Measurements from ENCODE around the gene ZSCAN5A.
"Not testable (repeated sequence)": the region's sequence is repeated elsewhere in the genome, so short reads cannot be mapped to it uniquely, and the experiment has no call there.

Gene ZSCAN5A

GRCh38 chr19:56258272-56258671 is 56.4 kb downstream of the ZSCAN5A start:
- Histone ChIP-seq H3K27me3 (replicated peaks; ENCODE audit: control insufficient read depth, insufficient read depth, low read length, poor library complexity, severe bottlenecking) (no peaks in the 10 kb centered on the region), H3K4me3 (ENCODE audit: insufficient read depth, low read depth, low read length, poor library complexity, severe bottlenecking) (no peak overlapping the region), H3K36me3 (ENCODE audit: control insufficient read depth, insufficient read depth, low read length) (no peaks in the 10 kb centered on the region), H3K4me1 (ENCODE audit: control insufficient read depth, insufficient read depth, low read length, poor library complexity, severe bottlenecking) (no peaks in the 10 kb centered on the region), H3K9me3 (ENCODE audit: control insufficient read depth, low read length) (no peaks in the 10 kb centered on the region), H3K27ac (ENCODE audit: insufficient read depth, low read length, poor library complexity, severe bottlenecking) (no peak overlapping the region)
- no peak for DNase-seq

DNA sequence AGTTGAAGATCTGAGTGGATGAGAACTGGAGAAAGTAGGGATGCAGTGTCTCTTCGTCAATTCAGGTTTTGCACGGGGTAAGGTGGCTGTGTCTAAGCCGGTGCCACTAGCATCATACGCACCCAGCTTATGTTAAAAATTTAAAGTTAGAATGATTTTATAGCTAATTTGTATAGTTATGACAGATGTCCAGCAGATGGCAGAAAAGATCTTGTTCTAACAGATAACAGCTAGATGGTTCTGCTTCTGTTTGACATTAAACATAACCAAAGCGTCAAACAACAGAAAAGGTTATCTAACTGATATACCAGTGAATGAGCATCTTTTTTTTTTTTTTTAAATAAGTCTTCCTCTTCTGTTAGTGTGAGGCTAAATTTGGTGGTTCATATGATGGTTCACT is 60.9 kb downstream of the ZSCAN5A start:
- Histone ChIP-seq H3K27ac (ENCODE audit: insufficient read depth, low read length, poor library complexity, severe bottlenecking) (no peak overlapping the region), H3K4me3 (ENCODE audit: insufficient read depth, low read depth, low read length, poor library complexity, severe bottlenecking) (no peak overlapping the region)
- no peak for DNase-seq

DNA sequence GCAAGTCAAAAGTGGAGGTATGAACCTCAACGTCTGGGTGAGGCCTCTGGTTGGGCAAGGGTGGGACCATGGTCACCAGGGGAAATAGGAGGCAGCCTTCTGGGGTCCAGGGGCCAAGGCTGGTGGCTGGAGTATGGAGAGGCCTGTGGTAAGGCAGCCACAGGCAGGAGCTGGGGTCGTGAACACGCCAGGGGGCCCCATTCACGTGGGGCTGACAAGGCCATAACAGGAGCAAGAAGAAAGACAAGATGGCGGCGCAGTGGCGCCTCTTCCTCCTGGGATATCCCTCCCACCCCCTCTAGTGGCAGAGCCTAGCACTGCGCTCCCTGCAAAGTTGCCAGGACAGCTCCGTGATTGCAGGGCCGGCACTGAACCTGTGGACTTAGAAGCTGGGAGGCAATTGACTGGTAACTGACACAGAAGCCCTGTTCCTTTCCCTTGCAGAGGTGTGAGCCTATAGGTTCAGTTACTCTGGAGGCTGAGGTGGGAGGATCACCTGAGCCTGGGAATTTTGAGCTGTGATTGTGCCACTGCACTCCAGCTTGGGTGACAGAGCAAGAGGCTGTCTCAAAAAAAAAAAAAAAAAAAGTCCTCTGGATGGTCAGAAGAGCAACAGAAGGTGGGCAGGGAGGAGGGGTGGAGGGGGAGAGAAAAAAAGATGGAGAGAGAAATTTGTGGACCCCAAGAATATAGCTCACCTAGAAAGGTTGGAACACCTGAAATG is 61.8 kb downstream of the ZSCAN5A start:
- H3K9me3 ChIP-seq (ENCODE audit: control insufficient read depth, low read length): no peaks in the 10 kb centered on the region
- no peak overlapping the region for H3K4me3 ChIP-seq (ENCODE audit: insufficient read depth, low read depth, low read length, poor library complexity, severe bottlenecking)
- DNase-seq: peak; percentile 18 to 41 (median 34)
- H3K27me3 ChIP-seq (replicated peaks; ENCODE audit: control insufficient read depth, insufficient read depth, low read length, poor library complexity, severe bottlenecking): no peaks in the 10 kb centered on the region
- H3K4me1 ChIP-seq (ENCODE audit: control insufficient read depth, insufficient read depth, low read length, poor library complexity, severe bottlenecking): no peaks in the 10 kb centered on the region
- no peak overlapping the region for H3K27ac ChIP-seq (ENCODE audit: insufficient read depth, low read length, poor library complexity, severe bottlenecking)
- H3K36me3 ChIP-seq (ENCODE audit: control insufficient read depth, insufficient read depth, low read length): no peaks in the 10 kb centered on the region

More for the DNA sequence above, 60.9 kb downstream of the ZSCAN5A start:
- no peaks in the 10 kb centered on the region for H3K4me1 ChIP-seq (ENCODE audit: control insufficient read depth, insufficient read depth, low read length, poor library complexity, severe bottlenecking)
- H3K9me3 ChIP-seq (ENCODE audit: control insufficient read depth, low read length): no peaks in the 10 kb centered on the region
- no peaks in the 10 kb centered on the region for H3K36me3 ChIP-seq (ENCODE audit: control insufficient read depth, insufficient read depth, low read length)
- no peaks in the 10 kb centered on the region for H3K27me3 ChIP-seq (replicated peaks; ENCODE audit: control insufficient read depth, insufficient read depth, low read length, poor library complexity, severe bottlenecking)

DNA sequence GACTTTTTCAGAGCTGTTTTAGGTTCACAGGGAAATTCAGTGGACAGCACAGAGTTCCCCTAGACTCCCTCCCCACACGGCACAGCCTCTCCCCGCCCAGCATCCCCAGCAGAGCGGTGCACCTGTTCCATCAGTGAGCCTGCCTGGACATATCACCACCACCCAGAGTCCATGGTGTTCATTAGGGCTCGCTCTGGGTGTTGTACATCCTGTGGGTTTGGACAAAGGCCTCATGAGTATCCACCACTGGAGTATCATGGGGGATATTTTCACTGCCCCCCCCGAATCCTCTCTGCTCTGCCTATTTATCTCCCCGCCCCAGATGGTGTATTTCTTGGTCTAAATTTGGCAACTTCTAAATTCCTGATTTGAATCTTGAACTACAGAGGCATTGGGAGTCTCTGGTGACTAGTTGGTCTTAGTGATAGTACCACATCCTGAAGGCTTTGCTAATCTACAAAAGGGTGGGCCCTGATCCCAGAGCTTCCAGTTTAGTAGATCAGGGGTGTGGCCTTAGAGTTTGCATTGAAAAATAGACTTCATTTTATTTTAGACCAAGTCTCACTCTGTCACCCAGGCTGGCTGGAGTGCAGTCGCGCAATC is 65.8 kb downstream of the ZSCAN5A start:
- H3K36me3 ChIP-seq (ENCODE audit: control insufficient read depth, insufficient read depth, low read length); H3K27ac ChIP-seq (ENCODE audit: insufficient read depth, low read length, poor library complexity, severe bottlenecking); DNase-seq; H3K4me1 ChIP-seq (ENCODE audit: control insufficient read depth, insufficient read depth, low read length, poor library complexity, severe bottlenecking); H3K4me3 ChIP-seq (ENCODE audit: insufficient read depth, low read depth, low read length, poor library complexity, severe bottlenecking); H3K9me3 ChIP-seq (ENCODE audit: control insufficient read depth, low read length); H3K27me3 ChIP-seq (replicated peaks; ENCODE audit: control insufficient read depth, insufficient read depth, low read length, poor library complexity, severe bottlenecking): not testable (repeated sequence)

DNA sequence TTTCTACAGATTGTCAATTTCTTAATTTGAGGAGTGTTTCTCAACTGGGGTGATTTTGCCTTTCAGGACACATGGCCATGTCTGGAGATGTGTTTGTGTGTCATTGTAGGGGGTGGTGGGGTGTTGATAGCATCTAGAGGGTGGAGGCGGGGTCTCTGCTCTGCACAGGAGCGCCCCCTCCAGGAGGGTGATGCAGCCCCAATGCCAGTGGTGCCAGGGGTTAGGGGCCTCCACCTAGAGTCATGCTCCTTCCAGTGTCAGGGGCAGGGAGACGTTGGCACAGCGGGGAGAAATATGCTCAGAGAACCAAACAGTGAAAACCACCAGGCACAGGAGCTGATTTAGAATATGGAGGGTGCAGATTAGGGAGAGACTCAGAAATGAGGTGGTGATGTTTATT is 68.9 kb downstream of the ZSCAN5A start:
- DNase-seq; H3K27ac ChIP-seq (ENCODE audit: insufficient read depth, low read length, poor library complexity, severe bottlenecking); H3K36me3 ChIP-seq (ENCODE audit: control insufficient read depth, insufficient read depth, low read length); H3K4me1 ChIP-seq (ENCODE audit: control insufficient read depth, insufficient read depth, low read length, poor library complexity, severe bottlenecking); H3K4me3 ChIP-seq (ENCODE audit: insufficient read depth, low read depth, low read length, poor library complexity, severe bottlenecking); H3K9me3 ChIP-seq (ENCODE audit: control insufficient read depth, low read length); H3K27me3 ChIP-seq (replicated peaks; ENCODE audit: control insufficient read depth, insufficient read depth, low read length, poor library complexity, severe bottlenecking): not testable (repeated sequence)

DNA sequence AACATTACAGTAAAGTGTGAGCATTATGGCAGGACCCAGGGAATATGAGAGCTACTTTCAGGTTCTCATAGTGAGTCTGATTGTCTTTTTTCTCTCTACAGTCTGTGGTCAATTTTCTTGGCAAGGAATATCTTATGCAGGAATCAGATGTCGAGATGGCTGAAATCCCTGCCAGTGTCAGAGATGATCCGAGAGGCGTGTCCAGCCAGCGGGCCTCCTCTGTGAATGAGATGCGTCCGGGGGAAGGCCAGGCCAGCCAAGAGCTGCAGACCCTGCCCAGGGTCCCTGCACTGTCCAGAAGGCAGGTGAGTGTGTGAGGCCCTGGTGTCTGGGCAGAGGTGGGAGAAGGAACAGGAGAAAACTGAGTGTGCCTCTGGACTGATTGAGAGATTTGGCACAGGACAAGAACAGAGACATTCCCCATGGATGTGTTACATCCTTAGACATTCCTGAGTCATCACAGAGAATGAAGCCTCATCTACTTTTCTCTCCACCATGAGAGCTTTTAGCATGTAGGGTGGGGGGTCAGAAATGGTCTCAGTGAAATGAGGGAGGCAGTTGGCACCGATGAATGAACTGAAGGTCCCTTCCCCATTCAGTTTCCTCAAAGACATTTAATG is 69.4 kb downstream of the ZSCAN5A start:
- Histone ChIP-seq H3K36me3 (ENCODE audit: control insufficient read depth, insufficient read depth, low read length) (no peaks in the 10 kb centered on the region), H3K4me3 (ENCODE audit: insufficient read depth, low read depth, low read length, poor library complexity, severe bottlenecking) (no peak overlapping the region), H3K9me3 (ENCODE audit: control insufficient read depth, low read length) (no peaks in the 10 kb centered on the region), H3K27ac (ENCODE audit: insufficient read depth, low read length, poor library complexity, severe bottlenecking) (no peak overlapping the region), H3K4me1 (ENCODE audit: control insufficient read depth, insufficient read depth, low read length, poor library complexity, severe bottlenecking) (no peaks in the 10 kb centered on the region), H3K27me3 (replicated peaks; ENCODE audit: control insufficient read depth, insufficient read depth, low read length, poor library complexity, severe bottlenecking) (no peaks in the 10 kb centered on the region)
- DNase-seq: no peak

DNA sequence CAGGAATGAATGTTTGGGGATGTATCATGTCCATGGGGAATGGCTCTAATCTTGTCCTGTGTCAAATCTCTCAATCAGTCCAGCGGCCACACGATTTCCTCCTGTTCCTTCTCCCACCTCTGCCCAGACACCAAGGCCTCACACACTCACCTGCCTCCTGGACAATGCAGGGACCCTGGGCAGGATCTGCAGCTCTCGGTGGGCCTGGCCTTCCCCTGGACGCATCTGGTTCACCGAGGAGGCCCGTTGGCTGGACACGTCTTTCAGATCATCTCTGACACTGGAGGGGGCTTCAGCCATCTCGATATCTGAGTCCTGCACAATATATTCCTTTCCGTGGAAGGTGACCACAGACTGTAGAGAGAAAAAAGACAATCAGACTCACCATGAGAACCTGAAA is 91.2 kb downstream of the ZSCAN5A start:
- H3K27ac ChIP-seq (ENCODE audit: insufficient read depth, low read length, poor library complexity, severe bottlenecking): no peak overlapping the region
- H3K36me3 ChIP-seq (ENCODE audit: control insufficient read depth, insufficient read depth, low read length): no peaks in the 10 kb centered on the region
- DNase-seq: no peak
- no peaks in the 10 kb centered on the region for H3K4me1 ChIP-seq (ENCODE audit: control insufficient read depth, insufficient read depth, low read length, poor library complexity, severe bottlenecking)
- H3K4me3 ChIP-seq (ENCODE audit: insufficient read depth, low read depth, low read length, poor library complexity, severe bottlenecking): no peak overlapping the region
- no peaks in the 10 kb centered on the region for H3K9me3 ChIP-seq (ENCODE audit: control insufficient read depth, low read length)
- H3K27me3 ChIP-seq (replicated peaks; ENCODE audit: control insufficient read depth, insufficient read depth, low read length, poor library complexity, severe bottlenecking): no peaks in the 10 kb centered on the region

DNA sequence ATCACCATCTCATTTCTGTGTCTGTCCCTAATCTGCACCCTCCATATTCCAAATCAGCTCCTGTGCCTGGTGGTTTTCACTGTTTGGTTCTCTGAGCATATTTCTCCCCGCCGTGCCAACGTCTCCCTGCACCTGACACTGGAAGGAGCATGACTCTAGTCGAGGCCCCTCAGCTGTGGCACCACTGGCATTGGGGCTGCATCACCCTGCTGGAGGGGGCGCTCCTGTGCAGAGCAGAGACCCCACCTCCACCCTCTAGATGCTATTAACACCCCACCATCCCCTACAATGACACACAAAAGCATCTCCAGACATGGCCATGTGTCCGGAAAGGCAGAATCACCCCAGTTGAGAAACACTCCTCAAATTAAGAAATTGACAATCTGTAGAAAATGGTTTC is 91.7 kb downstream of the ZSCAN5A start:
- DNase-seq: no peak
- Histone ChIP-seq H3K4me1 (ENCODE audit: control insufficient read depth, insufficient read depth, low read length, poor library complexity, severe bottlenecking) (no peaks in the 10 kb centered on the region), H3K36me3 (ENCODE audit: control insufficient read depth, insufficient read depth, low read length) (no peaks in the 10 kb centered on the region), H3K4me3 (ENCODE audit: insufficient read depth, low read depth, low read length, poor library complexity, severe bottlenecking) (no peak overlapping the region), H3K9me3 (ENCODE audit: control insufficient read depth, low read length) (no peaks in the 10 kb centered on the region), H3K27me3 (replicated peaks; ENCODE audit: control insufficient read depth, insufficient read depth, low read length, poor library complexity, severe bottlenecking) (no peaks in the 10 kb centered on the region), H3K27ac (ENCODE audit: insufficient read depth, low read length, poor library complexity, severe bottlenecking) (no peak overlapping the region)

- H3K27ac ChIP-seq (ENCODE audit: insufficient read depth, low read length, poor library complexity, severe bottlenecking): no peak overlapping the region
- no peaks in the 10 kb centered on the region for H3K9me3 ChIP-seq (ENCODE audit: control insufficient read depth, low read length)
- no peaks in the 10 kb centered on the region for H3K27me3 ChIP-seq (replicated peaks; ENCODE audit: control insufficient read depth, insufficient read depth, low read length, poor library complexity, severe bottlenecking)
- H3K4me1 ChIP-seq (ENCODE audit: control insufficient read depth, insufficient read depth, low read length, poor library complexity, severe bottlenecking): no peaks in the 10 kb centered on the region
- no peak overlapping the region for H3K4me3 ChIP-seq (ENCODE audit: insufficient read depth, low read depth, low read length, poor library complexity, severe bottlenecking)
- no peak for DNase-seq
- H3K36me3 ChIP-seq (ENCODE audit: control insufficient read depth, insufficient read depth, low read length): no peaks in the 10 kb centered on the region
These were observed 92.8 kb downstream of the ZSCAN5A start for GRCh38 chr19:56221851-56222250.

DNA sequence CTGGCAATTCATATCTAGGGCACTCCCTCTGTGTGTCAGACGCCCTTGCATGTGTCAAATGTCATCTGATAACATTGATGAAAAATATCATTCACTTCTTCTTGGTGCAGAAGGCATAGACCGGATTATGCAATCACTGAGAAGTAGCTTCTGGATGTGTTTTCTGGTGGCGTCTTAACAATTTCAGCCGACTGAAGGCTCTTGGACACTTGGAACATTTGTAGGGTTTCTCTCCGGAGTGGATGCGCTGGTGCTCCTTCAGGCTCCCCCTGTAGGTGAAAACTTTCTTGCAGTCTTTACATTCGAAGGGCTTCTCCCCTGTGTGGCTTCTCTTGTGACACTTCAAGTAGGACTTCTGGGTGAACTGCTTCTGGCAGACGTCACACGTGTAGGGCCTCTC is 93.2 kb downstream of the ZSCAN5A start:
- not testable (repeated sequence) for DNase-seq; H3K4me1 ChIP-seq (ENCODE audit: control insufficient read depth, insufficient read depth, low read length, poor library complexity, severe bottlenecking); H3K9me3 ChIP-seq (ENCODE audit: control insufficient read depth, low read length); H3K27me3 ChIP-seq (replicated peaks; ENCODE audit: control insufficient read depth, insufficient read depth, low read length, poor library complexity, severe bottlenecking); H3K27ac ChIP-seq (ENCODE audit: insufficient read depth, low read length, poor library complexity, severe bottlenecking); H3K4me3 ChIP-seq (ENCODE audit: insufficient read depth, low read depth, low read length, poor library complexity, severe bottlenecking); H3K36me3 ChIP-seq (ENCODE audit: control insufficient read depth, insufficient read depth, low read length)
